Esophagus muscularis mucosa (tissue), 4 donors: Measurements from ENCODE around the gene SOX30. TPM values are rescaled to one million over a fixed set of nuclear protein-coding genes. Genes with fewer than 3 reads are reported as not detected.

Experiments
- DNase-seq: peaks from one replicate; pipeline ENCODE4 v3.0.0-alpha.2; 2017; ENCODE audit errors: extremely low spot score
- H3K27ac ChIP-seq, 4 donors: fragments of 200-600 bp; sonication (generic); replicated peaks in 1 of 4; 1 replicate in 3 of 4; 2 replicates in 1 of 4; pipeline ENCODE4 v1.5.1; 2016 to 2019; ENCODE audit warnings: mild to moderate bottlenecking in 1 of 4
- H3K27me3 ChIP-seq, 4 donors: fragments of 200-600 bp; sonication (generic); one replicate each; pipeline versions ENCODE4 v1.5.1 to v1.6.0; 2016 to 2019
- H3K36me3 ChIP-seq, 4 donors: fragments of 200-600 bp; sonication (generic); one replicate each; pipeline ENCODE4 v1.5.1; 2016 to 2019
- H3K4me1 ChIP-seq, 4 donors: fragments of 200-600 bp; sonication (generic); one replicate each; pipeline ENCODE4 v1.5.1; 2016 to 2019
- H3K4me3 ChIP-seq, 4 donors: fragments of 200-600 bp; sonication (generic); 1 replicate in 2 of 4; 2 replicates in 2 of 4; pipeline ENCODE4 v1.5.1; 2016 to 2019; ENCODE audit warnings: mild to moderate bottlenecking in 4 of 4, moderate library complexity in 1 of 4
- H3K9me3 ChIP-seq, 4 donors: fragments of 200-600 bp; sonication (generic); 1 replicate in 3 of 4; 2 replicates in 1 of 4; pipeline ENCODE4 v1.5.1; 2016 to 2019
- CTCF ChIP-seq, 3 experiments: fragments of 200-600 bp in 2 of 3; fragments of 450-650 bp in 1 of 3; sonication (generic) in 2 of 3; IDR thresholded peaks; one replicate each; pipeline ENCODE4 v1.5.1; 2017 to 2019; ENCODE audit warnings: antibody characterized with exemption in 3 of 3, mild to moderate bottlenecking in 2 of 3, moderate library complexity in 1 of 3
- EP300 ChIP-seq: sonication (generic); formaldehyde crosslinking; IDR thresholded peaks from one replicate; pipeline ENCODE4 v1.6.1; 2017; ENCODE audit warnings: antibody characterized with exemption
- POLR2A ChIP-seq: fragments of 450-650 bp; IDR thresholded peaks from one replicate; pipeline ENCODE4 v1.6.1; 2017; ENCODE audit warnings: antibody characterized with exemption, moderate library complexity, mild to moderate bottlenecking, low read depth
- POLR2AphosphoS5 ChIP-seq, 2 donors: sonication (generic); formaldehyde crosslinking; IDR thresholded peaks; one replicate each; pipeline ENCODE4 v1.6.1; 2017; ENCODE audit warnings: antibody characterized with exemption in 2 of 2
- WGBS: methylation state at CpG from one replicate; pipeline ENCODE4 v1.1.5; 2018; 5-methylcytosine and 5-hydroxymethylcytosine counted together
- intact Hi-C: fragments of 100-400 bp; cut with DNase I; formaldehyde crosslinking; loops from one replicate; pipeline ENCODE4 v1.15.1; 2023
- total RNA-seq, 4 donors: library from RNA; depleted of rRNA; stranded (reverse); fragments of >200 nt; gene quantifications; one replicate each; pipeline versions ENCODE4 v1.1.0 to v1.2.1, GENCODE V29; 2016

The SOX30 gene
- total RNA-seq, 4 donors from 2014 or later = 0.17 to 0.34 TPM; not detected in 2

DNA sequence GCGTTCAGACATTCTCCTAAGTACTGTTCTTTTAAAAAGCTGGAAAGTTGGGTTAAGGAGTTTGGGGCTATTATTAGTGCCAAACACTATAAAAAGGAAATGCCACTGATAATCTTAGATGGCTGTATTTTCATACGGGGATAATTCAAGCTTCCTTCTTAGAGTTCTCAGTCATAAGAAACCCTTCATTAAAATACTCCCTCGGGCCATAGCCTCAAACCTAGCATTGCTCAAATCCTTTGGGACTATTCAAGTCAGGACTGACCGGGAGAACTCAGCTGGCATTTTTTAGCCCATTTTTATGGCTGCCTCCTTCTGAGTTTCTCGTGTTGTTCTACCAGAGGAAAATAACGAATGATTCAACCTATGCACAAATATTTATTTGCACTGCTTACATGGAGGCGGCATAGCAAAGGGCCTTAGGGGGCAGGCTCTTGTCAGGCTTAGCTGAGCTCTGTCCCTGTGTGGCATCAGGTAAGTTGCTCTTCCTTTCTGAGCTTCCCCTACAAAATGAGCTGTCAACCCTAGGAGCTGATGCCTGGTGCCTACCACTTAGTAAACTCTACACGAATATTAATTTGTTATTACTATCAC is 43.2 kb downstream of the SOX30 start:
- WGBS = 75% methylated on average over 8 of the region's 8 CpGs
- no peak overlapping the region for H3K4me3 ChIP-seq
- H3K4me1 ChIP-seq = peaks cover 0 to 21% (median 16%) of the 10 kb centered on the region in 4 donors
- DNase-seq = no peak
- no peaks in the 10 kb centered on the region for H3K36me3 ChIP-seq
- no peaks in the 10 kb centered on the region for H3K27me3 ChIP-seq
- intact Hi-C loops = no loop called here
- TF ChIP-seq CTCF (IDR thresholded peaks at IDR 0.05) = no peak
- no peak for TF ChIP-seq POLR2A
- TF ChIP-seq POLR2AphosphoS5 (IDR thresholded peaks at IDR 0.05) = no peak
- TF ChIP-seq EP300 = no peak
- no peak overlapping the region for H3K27ac ChIP-seq
- H3K9me3 ChIP-seq = no peaks in the 10 kb centered on the region

DNA sequence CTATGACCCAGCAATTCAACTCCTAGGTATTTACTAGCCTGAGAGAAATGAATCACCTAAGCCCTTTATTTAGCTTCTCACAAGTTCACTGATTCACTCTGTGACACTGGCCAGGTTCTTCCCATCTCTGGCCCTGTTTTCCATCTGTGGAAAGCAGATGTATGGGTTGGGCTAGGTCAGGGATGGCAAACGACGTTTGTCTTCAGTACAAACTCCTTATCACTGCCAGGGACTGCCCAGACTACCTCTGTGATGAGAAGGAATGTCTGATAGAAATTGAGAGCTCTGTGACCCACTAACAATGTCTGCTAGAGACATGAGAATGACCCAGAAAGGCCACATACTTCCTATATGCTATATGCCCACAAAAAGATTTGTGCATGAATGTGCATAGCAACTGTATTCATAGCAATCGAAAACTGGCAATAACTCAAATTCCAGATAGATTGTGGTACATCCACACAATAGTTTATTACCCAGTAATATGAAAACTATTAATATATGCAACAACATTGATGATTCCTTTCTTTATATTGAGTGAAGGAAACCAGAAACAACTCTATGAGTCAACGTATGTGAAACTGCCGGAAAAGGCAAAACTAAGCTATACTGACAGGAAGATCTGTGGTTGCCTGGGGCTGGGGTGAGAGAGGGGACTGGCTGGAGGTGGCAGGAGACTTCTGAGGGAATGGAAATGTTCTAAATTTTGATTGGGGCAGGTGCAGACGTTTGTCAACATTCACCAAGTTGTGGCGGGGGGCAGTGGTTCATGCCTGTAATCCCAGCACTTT is 44.7 kb downstream of the SOX30 start:
- no peak for DNase-seq
- no peak overlapping the region for H3K4me3 ChIP-seq
- no peaks in the 10 kb centered on the region for H3K36me3 ChIP-seq
- intact Hi-C loops = no loop called here
- H3K27me3 ChIP-seq = no peaks in the 10 kb centered on the region
- peaks cover 0 to 13% (median 11%) of the 10 kb centered on the region in 4 donors for H3K4me1 ChIP-seq
- TF ChIP-seq POLR2A (no peak), POLR2AphosphoS5 (IDR thresholded peaks at IDR 0.05) (no peak), CTCF (IDR thresholded peaks at IDR 0.05) (no peak), EP300 (no peak)
- 62% methylated on average over 7 of the region's 7 CpGs for WGBS
- H3K27ac ChIP-seq = no peak overlapping the region
- H3K9me3 ChIP-seq = no peaks in the 10 kb centered on the region

- Histone ChIP-seq H3K36me3 (no peaks in the 10 kb centered on the region), H3K4me1 (no peaks in the 10 kb centered on the region), H3K4me3 (no peak overlapping the region), H3K27me3 (no peaks in the 10 kb centered on the region), H3K27ac (no peak overlapping the region), H3K9me3 (no peaks in the 10 kb centered on the region)
- intact Hi-C loops = no loop called here
- 100% methylated on average over 2 of the region's 2 CpGs for WGBS
- no peak for DNase-seq
- TF ChIP-seq POLR2A (no peak), EP300 (no peak), CTCF (IDR thresholded peaks at IDR 0.05) (no peak), POLR2AphosphoS5 (IDR thresholded peaks at IDR 0.05) (no peak)
These were observed 46.2 kb downstream of the SOX30 start for GRCh38 chr5:157606046-157606445.

DNA sequence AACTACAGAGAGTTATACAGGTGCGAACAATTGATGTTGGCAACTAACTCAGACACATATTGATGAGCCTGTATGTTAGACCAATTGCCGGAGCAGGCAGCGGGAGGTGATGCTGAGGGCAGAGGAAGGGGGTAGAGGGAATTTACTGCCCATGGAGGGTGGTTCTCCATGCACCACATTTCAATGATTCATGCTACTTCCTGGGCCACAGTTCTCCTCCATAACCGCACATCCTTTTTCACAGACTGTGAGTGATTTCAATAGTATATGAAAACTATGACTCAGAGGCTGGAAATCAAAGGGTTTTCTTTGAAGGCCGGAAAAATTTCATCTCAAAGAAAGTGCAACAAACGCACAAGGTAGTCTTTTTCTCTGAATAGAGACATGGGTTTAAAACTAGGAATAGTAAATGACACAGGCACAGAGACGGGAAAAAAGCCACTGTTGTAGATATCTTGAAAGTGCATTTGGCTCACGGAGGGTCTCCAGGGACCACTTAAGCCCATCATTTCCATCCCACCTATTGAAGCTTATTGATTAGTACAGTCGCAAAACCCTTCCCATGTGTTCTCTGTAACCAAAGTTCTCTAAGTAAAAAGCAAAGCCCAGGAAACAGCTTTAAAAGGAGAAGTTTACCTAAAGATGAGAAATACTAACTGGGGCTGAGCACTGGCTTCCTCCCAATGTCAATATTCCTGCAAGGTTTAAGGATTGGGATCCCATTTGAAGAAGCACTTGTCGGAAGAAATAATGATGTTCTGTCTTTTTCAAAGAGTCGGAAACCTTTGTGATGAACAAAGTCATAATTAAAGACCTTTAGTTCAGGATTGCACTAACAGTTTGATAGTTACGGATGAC is 48.7 kb downstream of the SOX30 start:
- H3K4me3 ChIP-seq = no peak overlapping the region
- intact Hi-C loops = no loop called here

More for the DNA sequence above, 48.7 kb downstream of the SOX30 start:
- Histone ChIP-seq H3K27ac (no peak overlapping the region), H3K27me3 (no peaks in the 10 kb centered on the region), H3K36me3 (no peaks in the 10 kb centered on the region), H3K9me3 (no peaks in the 10 kb centered on the region), H3K4me1 (no peaks in the 10 kb centered on the region)
- 77% methylated on average over 12 of the region's 12 CpGs for WGBS
- DNase-seq = no peak
- TF ChIP-seq EP300 (no peak), POLR2A (no peak), POLR2AphosphoS5 (IDR thresholded peaks at IDR 0.05) (no peak), CTCF (IDR thresholded peaks at IDR 0.05) (no peak)
